Measurements from ENCODE around the gene IMMP2L. TPM values are rescaled to one million over a fixed set of nuclear protein-coding genes. Genes with fewer than 3 reads are reported as not detected.

The IMMP2L gene
- total RNA-seq, 2 experiments from 2014 or later = 17.4 to 30.2 TPM

DNA sequence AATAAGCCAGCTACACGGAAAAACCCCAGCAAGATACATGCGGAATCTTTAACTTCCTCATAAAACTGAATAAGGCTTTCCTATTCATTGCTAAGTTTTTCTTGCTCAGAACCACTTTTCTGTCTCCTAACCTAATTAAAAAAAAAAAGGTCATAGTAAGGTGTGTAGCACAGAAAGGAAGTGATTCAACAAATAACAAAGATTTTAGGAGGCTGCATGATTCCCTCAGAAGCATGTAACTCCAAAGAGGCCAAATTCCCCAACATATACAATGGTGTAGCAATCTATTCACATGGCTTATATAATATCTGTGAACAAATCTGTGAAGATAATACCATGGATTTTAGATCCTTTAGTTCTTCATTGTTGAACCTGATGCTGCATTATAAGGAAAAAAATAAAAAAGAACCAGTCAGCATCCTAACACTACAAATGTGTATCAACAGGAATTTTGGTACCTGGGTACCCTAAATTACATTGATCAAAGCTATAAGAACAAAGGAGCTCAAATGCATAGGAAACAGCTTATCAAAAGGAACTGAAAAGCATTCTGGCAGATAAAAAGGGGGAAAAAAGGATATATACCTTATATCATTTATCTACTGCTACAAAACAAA lies 63.8 kb downstream of the IMMP2L start:
- Mint-ChIP-seq H3K9me3 (peaks cover 1% of the 10 kb centered on the region), H3K4me1 (ENCODE audit: low read depth) (peaks cover 16% of the 10 kb centered on the region), H3K4me3 (no peak overlapping the region), H3K27me3 (no peaks in the 10 kb centered on the region), H3K27ac (no peak overlapping the region), H3K36me3 (ENCODE audit: low read depth) (peaks cover 22% of the 10 kb centered on the region)
- TF ChIP-seq CTCF (IDR thresholded peaks at IDR 0.05) = no peak
- ATAC-seq (no peak), DNase-seq (no peak)
- ChIA-PET CTCF (interaction anchor here (0.5 kb wide), 1 partner anchor 203 kb away, joined by 3 read pairs; no protein-coding TSS in a partner anchor), POLR2A (no interaction called here)
- intact Hi-C loops (cut with micrococcal nuclease) = no loop called here

DNA sequence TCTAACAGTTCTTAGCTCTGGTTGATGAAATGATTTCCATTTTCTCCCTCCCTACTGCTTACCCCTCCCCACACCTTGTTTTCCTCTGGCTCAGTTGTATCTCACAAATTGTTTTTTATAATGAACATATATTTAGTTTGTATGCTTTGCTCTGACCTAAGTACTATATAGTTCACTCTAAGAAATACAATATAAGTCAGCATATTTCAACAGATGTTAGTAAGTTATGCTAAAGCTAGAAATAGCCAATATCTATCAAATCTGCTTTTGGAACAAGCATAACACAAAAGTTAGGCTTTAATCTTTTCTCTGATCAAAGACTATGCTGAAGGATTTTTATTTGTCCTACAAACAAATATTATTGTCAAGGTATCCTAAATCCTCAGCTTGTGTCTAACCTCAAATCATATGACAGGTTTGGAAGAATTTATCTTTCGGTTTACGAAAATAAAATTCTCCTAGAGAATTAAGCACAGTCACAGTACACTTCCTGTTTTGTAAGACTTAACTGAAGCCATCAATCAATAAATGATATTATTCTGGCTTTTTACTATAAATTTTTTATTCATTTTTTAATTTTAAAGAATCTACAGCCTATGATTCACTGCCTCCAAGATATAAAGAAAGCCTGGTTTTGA lies 67.0 kb downstream of the IMMP2L start:
- POLR2A ChIA-PET = no interaction called here
- Mint-ChIP-seq H3K9me3 (no peaks in the 10 kb centered on the region), H3K27me3 (no peaks in the 10 kb centered on the region), H3K4me1 (ENCODE audit: low read depth) (peaks cover 19% of the 10 kb centered on the region), H3K4me3 (no peak overlapping the region), H3K27ac (no peak overlapping the region), H3K36me3 (ENCODE audit: low read depth) (peaks cover 12% of the 10 kb centered on the region)
- ATAC-seq (no peak), DNase-seq (no peak)
- CTCF ChIA-PET = no interaction called here
- TF ChIP-seq CTCF (IDR thresholded peaks at IDR 0.05) = no peak
- intact Hi-C loops (cut with micrococcal nuclease) = no loop called here

- ChIA-PET POLR2A (no interaction called here), CTCF (no interaction called here)
- Mint-ChIP-seq H3K27ac (no peak overlapping the region), H3K9me3 (no peaks in the 10 kb centered on the region), H3K27me3 (no peaks in the 10 kb centered on the region), H3K4me3 (no peak overlapping the region), H3K4me1 (ENCODE audit: low read depth) (peaks cover 5% of the 10 kb centered on the region), H3K36me3 (ENCODE audit: low read depth) (no peaks in the 10 kb centered on the region)
- DNase-seq (no peak), ATAC-seq (no peak)
- no peak for TF ChIP-seq CTCF (IDR thresholded peaks at IDR 0.05)
- intact Hi-C loops (cut with micrococcal nuclease) = no loop called here
Measured at GRCh38 chr7:111492234-111492633, 70.1 kb downstream of the IMMP2L start.

- DNase-seq (peak; percentile 5), ATAC-seq (no peak)
- ChIA-PET CTCF (no interaction called here), POLR2A (no interaction called here)
- no peaks in the 10 kb centered on the region for H3K9me3 Mint-ChIP-seq
- H3K4me1 Mint-ChIP-seq (ENCODE audit: low read depth) = no peaks in the 10 kb centered on the region
- peak; percentile 81 for TF ChIP-seq CTCF (IDR thresholded peaks at IDR 0.05)
- peaks cover 2% of the 10 kb centered on the region for H3K36me3 Mint-ChIP-seq (ENCODE audit: low read depth)
- H3K27me3 Mint-ChIP-seq = no peaks in the 10 kb centered on the region
- no peak overlapping the region for H3K4me3 Mint-ChIP-seq
- H3K27ac Mint-ChIP-seq = no peak overlapping the region
- intact Hi-C loops (cut with micrococcal nuclease) = loop anchor here (5.0 to 10.0 kb wide), 3 partner anchors 394 to 892 kb away; partner anchors contain the start of gene LRRN3
Measured at GRCh38 chr7:111486472-111487142, 75.7 kb downstream of the IMMP2L start.

Measured in activated CD8-positive, alpha-beta T cell treated with anti-CD3 and anti-CD28 coated beads for 36 hours (primary cell).